Smooth muscle cell of the brain vasculature (primary cell): ENCODE measurements around the gene ZNHIT1.
"Not testable (repeated sequence)": the region's sequence is repeated elsewhere in the genome, so short reads cannot be mapped to it uniquely, and the experiment has no call there.

Source experiments
- DNase-seq: peaks from one replicate; pipeline ENCODE4 v3.0.0-alpha.2; 2012; ENCODE audit warnings: low read depth, low spot score

Gene ZNHIT1

DNA sequence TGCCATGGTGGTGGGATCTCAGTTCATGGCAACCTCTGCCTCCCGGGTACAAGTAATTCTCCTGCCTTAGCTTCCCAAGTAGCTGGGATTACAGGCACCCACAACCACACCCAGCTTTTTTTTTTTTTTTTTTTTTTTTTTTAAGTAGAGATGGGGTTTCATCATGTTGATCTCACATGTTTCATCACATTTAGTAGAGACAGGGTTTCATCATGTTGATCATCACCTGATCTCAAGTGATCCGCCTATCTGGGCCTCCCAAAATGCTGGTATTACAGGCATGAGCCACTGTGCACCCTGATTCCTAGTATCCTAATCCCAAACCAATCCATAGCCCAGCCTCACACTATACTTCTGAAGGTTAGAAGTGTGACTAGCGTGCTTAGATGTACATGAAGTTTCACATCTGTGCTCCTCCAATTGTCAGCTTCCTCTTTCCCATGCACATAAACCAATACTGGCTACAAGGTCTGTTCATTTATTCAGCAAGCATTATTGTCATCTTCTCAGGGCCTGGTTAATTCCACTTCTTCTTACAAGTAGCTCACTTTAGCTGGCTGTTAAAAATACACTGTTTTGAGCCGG lies 31.0 kb upstream of the ZNHIT1 start:
- DNase-seq: no peak

DNA sequence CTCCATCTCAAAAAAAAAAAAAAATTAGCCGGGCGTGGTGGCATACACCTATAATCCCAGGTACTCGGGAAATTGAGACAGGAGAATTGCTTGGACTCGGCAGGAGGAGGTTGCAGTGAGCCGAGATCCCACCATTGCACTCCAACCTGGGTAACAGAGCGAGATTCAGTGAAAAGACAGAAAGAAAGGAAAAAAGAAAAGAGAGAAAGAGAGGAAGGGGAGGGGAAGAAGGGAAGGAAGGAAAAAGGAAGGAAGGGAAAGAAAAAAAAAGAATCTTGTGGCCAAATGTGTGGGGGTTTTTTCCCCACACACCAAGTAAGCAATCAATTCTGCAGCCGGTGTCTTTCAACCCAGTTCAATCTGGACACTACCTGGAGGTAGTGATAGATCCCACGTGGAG lies 28.9 kb upstream of the ZNHIT1 start:
- DNase-seq: no peak

DNA sequence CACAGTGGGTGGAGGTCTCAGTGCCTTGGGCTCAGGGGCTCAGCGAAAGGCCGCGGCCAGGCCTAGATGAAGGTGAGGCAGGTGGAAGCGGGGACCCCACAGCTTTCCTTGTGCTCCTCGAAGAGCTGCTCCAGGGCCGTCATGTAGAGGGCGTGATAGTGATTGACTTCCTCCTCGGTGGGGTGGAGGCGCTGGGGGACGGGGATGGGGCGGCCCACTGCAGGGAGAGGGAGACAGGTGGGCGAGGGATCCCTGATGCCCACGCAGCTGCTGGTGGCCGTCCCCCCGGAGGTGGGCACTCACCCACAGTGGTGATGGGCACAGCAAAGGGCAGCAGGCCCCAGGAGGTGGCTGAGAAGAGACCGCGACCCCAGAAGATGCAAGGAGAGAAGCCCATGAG lies 22.1 kb upstream of the ZNHIT1 start:
- no peak for DNase-seq

DNA sequence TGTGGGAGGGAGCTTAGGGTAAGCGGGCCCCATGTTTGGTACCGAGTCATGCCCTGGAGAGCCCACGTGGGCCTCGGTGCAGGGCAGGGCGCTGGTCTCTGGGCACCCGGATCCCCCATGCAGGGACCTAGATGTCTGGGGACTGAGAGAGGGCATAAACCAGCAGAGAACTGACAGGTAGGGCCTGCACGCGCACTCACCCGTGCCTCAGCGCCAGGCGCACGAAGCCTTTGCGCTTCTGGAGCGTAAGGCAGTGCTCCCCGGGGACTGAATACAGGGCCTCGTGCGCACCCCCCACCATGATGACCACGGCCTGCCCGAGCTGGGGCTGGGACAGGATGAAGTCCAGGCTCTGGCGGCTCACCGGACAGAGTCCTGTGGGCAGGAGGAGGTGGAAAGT lies 20.0 kb upstream of the ZNHIT1 start:
- no peak for DNase-seq

DNA sequence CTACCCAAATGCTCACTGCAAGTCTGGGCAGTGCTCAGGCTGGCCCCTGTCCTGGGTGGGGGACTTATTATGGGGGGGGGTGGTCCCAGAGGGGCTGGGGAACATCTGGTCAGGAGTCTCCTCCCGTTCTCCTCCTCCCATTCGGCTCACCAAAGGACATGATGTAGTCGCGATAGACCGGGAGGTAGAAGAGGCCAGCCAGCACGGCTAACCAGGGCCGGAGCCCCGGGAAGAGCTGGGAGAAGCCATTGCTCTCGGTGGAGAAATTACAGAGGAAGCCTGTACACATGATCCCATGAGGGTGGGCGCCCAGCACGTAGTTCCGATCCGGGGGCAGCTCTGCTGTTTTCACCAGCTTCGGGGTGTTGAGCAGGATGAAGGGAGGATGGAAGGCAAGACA lies 19.5 kb upstream of the ZNHIT1 start:
- no peak for DNase-seq

DNA sequence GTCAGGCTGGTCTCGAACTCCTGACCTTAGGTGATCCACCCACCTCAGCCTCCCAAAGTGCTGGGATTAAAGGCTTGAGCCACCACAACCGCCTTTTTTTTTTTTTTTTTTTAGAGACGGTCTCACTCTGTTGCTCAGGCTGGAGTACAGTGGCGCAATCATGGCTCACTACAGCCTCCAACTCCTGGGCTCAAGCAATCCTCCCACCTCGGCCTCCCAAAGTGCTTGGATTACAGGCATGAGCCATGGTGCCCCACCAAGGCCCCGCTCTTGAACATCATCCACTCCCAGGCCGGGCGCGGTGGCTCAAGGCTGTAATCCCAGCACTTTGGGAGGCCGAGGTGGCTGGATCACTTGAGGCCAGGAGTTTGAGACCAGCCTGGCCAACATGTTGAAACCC lies 18.4 kb upstream of the ZNHIT1 start:
- DNase-seq: not testable (repeated sequence)

DNA sequence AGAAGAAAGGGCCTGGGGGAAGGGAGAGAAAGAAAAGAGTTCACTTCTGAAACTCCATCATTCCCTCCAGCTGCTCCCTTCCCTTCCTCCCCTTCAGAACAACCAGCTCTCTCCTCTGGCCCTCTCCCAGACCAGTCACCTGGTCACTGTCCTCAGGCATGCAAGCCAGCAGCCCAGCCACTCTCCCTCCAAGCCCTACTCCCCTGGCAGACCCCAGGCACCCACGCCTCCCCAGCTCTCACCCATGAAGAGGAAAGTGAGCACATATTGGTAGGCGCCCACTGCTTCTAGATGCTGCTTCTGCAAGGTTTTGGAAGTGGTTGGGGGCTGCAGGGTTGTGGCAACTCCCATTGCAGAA lies 17.5 kb upstream of the ZNHIT1 start:
- DNase-seq: no peak

DNA sequence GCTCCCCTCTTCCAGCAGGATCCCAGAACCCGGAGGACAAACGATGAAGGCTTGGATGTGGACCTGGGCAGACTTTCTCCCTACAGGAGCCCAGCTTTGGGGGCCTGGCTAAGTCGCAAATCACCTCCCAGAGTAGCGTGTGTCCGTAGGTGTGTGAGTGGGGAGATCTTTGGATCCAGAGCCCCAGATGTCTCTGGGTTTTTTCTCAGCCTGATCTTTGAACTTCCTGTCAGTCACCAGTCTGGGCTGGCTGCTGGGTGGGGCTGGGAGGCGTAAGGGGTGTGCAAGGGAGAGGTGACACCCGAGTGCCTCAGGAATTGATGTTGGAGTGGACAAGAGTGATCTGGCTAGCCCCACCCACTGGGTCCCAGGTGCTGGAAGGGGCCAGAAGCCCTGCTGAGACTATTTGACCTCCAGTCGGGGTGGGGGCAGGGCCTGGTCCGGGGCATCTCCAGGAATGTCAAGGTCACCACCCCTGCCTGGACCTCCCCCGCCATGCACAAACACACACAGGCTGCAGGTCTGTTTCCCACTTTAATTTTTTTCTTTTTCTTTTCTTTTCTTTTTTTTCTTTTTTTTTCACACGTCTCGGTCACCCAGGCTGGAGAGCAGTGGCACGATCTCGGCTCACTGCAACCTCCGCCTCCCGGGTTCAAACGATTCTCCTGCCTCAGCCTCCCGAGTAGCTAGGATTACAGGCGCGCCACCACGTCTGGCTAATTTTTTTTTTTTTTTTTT lies 16.9 kb upstream of the ZNHIT1 start, which contains the start of gene MOGAT3:
TSS of gene MOGAT3 (minus strand) at position 175 of the 738 bp plus-strand sequence. CDS start 182 bp downstream, outside the sequence.
- no peak for DNase-seq

DNA sequence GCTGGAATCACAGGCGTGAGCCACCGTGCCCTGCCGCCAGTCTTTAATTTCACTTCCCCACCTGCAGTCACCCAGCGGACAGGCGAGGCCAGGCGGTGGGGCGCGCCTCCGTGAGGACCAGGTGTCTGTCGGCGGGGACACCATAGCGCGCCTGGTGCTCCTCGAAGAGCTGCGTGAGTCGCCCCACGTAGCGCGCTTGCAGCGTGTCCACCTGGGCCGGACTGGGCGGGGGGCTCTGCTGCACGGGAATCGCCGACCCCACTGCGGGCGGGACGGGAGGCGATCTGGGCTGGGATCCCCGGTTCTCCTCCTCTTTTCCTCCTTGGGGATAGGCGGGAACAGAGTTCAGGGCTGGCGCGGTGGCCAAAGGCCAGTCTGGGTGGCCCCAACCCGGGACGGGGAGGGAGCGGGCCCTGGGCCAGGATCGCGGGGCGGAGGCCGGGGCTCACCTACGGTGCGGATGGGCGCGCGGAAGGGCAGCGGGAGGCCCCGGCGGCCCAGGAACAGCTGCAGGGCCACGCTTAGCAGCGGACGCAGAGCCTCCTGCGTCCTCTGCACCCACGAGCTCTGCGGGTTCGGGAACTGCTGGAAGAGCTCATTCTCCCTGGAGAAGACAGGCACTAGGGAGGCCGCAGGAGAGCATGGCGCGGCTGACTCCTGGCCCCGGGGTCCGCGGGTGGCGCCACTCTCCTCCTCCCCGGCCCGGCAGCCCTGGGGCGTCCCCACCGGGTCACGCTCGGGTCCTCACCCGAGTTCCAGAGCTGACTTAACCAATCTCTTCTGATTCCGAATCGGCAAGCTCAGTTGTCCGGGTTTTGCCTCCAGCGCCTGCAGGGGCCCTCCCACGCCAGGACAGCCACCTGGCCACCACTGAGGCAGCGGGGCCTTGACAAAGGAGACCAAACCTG lies 16.0 kb upstream of the ZNHIT1 start:
- no peak for DNase-seq

DNA sequence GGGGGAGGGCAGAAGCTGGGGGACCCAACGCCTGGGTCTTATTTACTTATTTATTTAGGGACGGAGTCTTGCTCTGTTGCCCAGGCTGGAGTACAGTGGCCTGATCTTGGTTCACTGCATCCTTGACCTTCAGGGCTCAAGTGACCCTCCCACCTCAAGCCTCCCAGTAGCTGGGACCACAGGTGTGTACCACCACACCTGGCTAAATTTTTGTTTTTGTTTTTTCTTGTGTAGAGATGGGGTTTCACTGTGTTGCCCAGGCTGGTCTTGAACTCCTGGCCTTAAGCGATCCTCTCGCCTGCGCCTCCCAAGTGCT lies 15.4 kb upstream of the ZNHIT1 start:
- DNase-seq: no peak

DNA sequence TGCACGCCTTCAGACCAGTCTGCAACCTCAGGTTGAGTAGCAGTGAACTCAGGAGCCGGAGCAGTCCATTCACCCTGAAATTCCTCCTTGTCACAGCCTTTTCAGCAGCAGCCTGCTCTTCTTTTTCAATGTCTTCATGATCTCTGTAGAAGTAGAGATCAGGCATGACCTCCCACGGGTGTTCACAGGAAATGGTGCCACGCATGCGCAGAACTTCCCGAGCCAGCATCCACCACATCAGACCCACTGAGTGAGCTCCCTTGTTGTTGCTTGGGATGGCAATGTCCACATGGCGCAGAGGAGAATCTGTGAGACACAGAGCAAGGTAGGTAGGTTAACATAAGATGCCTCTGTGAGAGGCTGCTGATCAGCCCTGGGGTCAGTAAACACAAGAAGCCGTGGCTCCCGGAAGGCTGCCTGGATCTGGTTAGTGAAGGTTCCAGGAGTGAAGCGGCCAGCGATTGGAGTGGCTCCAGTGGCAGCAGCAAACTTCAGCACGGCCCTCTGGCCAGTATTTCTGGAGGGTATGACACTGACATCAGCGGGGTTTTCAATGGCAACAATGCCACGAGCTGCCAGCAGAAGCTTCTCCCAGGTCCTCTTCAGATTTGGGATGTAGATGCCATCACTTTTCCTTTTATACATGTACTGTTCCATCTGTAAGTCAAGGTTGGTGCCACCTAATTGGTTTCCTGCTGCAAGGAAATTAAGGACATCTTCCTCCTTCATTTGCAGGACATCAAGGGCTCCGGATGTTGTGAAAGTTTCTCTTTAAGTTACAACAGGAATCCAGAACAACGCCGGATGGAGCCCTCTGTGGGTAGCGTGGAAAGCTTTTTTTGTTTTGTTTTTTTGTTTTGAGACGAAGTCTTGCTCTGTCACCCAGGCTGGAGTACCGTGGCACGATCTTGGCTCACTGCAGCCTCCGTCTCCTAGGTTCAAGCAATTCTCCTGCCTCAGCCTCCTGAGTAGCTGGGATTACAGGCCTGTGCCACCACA lies 13.9 kb upstream of the ZNHIT1 start:
- DNase-seq: not testable (repeated sequence)

DNA sequence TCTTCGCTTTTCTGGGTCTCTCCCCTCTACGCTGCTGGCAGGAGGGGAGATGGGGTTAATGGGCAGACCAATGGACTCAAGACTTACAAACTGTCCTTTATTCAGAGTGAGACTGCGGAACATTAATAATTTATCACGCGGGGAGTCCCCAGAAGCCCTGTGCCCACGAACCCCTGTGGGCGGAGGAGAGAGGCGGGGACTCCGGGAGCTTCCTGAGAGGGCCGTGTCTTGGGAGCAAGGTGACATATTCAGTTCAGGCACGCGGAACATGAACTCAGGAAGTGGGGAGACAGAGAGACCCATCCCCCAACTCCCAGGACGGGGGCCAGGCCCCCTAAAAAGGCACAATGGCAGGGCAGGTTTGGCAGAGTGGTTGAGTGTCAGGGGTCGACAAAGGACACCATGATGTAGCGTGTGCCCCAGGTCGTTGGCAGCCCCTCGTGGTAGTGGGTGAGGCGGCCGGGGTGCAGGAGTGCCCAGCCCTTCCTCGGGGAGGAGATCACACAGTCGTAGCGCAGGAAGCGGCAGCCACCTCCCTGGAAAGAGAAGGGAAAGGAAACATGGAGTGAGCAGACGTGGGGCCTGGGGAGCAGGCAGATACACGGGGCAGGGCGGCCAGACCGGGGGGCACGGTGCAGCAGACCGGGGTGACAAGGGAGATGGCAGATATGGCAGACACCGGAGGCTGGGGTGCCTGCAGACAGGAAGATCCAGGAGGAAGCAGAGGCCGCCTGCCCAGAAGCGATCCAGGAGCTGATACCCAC lies 11.9 kb upstream of the ZNHIT1 start:
- DNase-seq: no peak

DNA sequence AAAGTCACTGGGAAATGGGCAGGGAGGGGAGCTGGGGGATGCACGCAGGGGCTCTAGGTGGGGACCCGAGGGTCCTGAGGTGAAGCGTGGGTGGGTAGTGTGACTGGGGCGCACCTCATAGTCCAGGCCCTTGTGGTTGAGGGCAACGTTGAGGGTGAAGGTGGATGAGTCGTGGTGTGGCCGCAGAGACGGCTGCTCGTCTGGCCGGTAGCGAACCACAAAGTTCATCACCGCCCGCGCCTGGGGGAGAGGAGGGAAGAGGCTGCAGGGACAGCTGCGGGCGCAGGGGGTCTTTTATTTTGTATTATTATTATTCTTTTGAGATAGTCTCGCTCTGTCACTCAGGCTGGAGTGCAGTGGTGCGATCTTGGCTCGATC lies 11.3 kb upstream of the ZNHIT1 start:
- no peak for DNase-seq

DNA sequence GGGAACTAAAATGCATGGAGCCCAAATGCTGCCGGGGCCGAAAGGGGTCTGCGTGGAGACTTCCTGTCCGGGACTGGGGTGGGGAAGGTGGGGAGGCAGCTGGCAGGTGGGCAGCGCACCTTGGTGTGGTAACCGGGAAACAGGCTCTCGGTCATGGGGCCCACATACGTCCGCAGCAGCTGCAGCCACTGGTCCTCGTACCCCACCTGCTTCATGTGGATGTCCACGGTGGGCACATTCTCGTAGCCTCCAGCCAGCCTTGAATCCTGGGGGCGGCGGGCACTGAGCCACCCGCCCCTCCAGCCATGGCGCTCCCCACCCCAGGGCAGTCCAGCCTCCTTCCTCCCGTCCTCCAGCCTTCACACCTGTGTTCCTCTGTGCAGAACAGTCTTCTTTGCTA lies 10.5 kb upstream of the ZNHIT1 start:
- no peak for DNase-seq

DNA sequence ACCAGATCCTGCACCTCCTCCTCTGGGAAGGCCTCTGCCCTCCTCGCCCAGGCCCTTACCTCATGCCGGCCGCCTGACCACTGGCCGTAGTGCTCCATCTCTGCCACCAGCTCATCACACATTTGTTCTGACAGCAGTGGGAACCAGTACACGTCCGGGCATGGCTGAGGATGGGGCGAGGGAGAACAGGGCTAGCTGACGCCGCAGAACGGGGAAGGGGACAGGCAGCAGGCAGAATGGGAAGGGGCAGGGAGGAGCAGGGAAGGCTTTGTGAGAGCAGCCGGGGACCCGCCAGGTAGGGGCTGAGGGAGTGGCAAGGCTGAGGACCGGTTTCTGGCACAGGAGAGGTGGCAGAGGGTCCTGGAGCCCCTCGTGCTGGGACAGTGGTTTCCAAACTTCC lies 9.2 kb upstream of the ZNHIT1 start:
- DNase-seq: no peak

DNA sequence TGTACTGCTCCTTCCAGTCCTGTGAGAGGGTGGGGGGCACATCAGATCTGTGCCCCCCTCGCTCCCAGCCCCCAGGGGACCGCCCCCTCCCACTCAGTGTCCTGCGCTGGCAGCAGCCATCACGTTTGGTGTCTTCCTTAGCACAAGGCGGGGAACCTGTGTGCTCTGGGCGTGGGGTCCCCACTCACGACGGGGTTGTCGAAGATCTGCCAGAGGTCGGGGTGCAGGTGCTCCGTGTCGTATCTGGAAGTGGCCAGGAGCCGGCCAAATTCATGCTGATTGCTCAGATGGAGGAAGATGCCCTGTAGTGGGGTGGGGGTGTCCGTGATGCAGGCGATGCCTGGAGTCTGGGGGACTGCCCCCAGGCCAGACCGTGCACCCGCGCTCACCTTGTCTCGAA lies 7.8 kb upstream of the ZNHIT1 start:
- DNase-seq: no peak

DNA sequence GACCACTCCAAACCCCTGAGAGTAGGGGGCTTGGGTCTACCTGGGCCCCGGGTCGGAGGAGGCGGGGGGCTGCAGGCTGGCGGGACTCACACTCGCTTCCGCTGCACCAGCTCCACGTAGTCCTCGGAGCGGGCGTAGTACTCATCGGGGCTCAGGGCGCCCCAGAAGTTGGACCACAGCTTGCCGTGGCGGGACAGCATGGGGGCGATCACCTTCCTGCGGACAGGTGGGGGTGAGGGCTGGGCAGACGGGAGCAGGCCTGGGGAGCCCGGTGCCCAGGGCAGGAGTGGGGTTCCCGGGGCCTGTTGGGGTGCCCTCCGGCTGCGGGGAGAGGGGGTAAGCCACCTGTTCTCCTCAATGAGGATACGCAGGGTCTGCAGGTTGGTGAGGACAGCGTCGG lies 6.5 kb upstream of the ZNHIT1 start:
- DNase-seq: no peak

DNA sequence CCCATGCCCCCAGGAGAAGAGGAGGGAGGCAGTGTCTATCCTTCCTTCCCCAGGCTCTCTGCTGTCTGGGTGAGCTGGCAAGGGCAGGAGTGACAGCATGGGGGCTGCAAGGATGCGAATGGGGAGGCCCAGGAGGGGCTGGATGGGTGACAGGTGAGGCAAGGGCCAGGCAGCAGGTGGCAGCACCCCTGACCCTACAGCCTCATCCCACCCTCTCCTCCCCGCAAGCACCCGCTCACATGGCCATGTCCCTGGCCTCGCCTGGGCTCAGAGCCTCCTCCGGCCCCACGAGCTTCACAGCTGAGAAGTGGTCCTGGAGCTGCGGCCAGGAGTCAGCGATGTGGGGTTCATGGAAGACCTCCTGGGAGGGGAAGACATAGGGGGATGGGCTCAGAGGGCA lies 6.0 kb upstream of the ZNHIT1 start:
- no peak for DNase-seq

DNA sequence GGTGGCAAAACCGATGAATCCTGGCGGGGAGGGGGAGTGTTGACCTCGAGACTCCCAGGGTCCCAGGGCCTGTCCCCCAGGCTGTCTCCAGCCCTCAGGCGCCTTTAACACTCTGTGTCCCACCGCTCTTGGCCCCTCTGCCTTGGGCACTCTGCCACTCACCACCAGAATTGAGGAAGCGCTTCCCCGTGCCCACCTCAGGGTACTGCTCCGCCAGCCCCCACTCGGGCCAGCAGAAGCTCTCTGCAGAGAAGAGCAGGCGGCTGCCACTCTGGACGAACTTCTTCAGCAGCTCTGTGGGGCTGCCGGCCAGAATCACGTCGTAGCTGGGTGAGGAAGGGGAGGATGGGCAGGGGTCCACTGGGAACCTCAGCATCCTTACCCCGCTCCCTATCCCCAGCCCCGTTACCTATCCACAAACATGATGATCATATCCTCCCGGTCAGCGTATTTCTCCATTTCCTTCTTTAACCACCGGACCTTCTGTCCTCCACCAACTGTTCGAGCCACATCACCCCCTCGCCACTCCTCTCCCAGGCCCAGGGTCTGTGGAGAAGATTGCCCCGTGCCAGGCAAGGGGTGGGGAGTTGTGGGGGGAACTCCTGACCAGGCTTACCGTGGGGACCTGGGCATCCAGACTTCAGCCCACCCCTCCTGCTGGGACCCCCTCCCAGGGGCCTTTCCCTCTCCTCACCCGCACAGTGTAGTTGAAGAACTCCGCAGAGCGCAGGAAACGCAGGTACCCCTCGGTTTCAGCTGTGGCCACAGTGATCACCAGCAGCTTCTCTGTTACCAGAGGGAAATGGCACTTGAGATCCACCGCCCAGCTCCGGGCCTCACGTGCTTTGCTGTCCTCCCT lies 1.7 kb upstream of the ZNHIT1 start:
- no peak for DNase-seq

DNA sequence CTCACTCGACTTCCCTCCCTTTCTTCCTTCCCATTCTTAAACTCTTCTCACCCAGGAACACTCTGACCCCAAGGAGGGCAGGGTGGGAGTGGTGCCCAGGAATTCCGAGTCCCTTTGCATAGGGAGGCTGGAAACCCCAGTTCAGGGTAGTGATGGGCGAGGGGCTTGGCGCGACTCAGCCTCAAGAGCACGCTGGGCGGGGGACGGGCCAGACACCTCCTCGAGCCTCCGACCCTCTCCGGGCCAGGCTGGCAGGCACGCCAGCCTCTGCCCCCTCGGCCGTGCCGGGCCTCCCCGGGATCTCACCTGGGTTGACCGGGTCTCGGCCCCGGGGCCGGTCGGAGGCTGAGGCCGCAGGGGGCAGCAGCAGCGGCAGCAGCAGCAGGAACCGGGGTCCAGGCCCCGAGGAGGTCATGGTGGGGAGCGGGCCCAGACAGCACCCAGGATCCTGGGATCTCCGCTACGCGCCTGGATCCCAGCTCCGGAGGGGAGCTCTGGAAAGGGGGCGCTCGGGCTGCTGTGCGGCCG lies 1.0 kb upstream of the ZNHIT1 start:
- DNase-seq: no peak
